Adrenal gland (tissue), 5 donors: Measurements from ENCODE around the gene MEF2C.

ENCODE experiments used
- POLR2A ChIP-seq, 2 donors: fragments of 450-650 bp; IDR thresholded peaks; one replicate each; pipeline ENCODE4 v1.6.1; 2017; ENCODE audit warnings: antibody characterized with exemption in 2 of 2, mild to moderate bottlenecking in 2 of 2, moderate library complexity in 1 of 2
- TF ChIP-seq, protein P1 (sequence below), 6 experiments: fragments of 450-650 bp in 4 of 6; fragments of 200-600 bp in 2 of 6; sonication (generic) in 1 of 6; IDR thresholded peaks; 1 replicate in 5 of 6; 2 replicates in 1 of 6; pipeline versions ENCODE4 v1.5.1 to v1.8.0; 2016 to 2021; ENCODE audit warnings: antibody characterized with exemption in 6 of 6, mild to moderate bottlenecking in 2 of 6, moderate library complexity in 1 of 6
- donor health status: DM: no; HTN: no; CAD: no.

DNA sequence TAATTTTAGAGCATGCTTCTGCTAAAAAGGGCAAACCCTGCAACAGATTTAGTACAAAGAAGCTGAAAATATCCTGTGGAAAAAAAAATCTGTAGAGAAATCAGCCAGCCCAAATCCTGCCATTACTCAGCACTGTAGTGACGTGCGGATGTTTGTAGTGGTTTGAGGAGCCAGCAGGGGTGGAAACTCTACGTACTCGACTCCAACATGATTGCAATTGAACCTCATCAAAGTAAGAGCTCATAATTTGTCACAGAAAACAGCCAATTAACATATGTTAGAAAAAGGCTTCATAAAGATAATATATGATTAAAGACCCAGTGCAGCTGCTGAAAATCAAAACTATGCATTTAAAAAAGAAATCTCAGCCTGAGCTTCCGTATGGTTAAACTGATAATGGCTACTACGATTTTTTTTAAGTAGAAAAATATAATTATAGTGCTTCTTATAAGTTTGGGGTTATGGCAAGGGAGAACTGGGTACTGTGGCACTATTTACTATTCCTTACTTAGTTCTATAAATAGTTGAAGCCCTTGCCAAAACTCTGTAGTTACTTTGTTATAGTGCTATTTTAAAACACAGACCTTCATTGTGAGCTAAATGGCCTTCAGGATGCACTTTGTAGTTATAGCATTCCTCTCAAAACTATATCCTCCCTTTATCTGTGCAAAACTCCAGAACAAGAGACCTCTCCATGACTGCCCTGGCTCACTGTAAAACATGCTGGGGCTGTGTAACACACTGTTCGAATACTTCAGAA is 49.4 kb downstream of the MEF2C start:
- TF ChIP-seq POLR2A (IDR thresholded peaks at IDR 0.05) = peak in 1 of 2 donors; percentile 49
- TF ChIP-seq, protein P1, sequence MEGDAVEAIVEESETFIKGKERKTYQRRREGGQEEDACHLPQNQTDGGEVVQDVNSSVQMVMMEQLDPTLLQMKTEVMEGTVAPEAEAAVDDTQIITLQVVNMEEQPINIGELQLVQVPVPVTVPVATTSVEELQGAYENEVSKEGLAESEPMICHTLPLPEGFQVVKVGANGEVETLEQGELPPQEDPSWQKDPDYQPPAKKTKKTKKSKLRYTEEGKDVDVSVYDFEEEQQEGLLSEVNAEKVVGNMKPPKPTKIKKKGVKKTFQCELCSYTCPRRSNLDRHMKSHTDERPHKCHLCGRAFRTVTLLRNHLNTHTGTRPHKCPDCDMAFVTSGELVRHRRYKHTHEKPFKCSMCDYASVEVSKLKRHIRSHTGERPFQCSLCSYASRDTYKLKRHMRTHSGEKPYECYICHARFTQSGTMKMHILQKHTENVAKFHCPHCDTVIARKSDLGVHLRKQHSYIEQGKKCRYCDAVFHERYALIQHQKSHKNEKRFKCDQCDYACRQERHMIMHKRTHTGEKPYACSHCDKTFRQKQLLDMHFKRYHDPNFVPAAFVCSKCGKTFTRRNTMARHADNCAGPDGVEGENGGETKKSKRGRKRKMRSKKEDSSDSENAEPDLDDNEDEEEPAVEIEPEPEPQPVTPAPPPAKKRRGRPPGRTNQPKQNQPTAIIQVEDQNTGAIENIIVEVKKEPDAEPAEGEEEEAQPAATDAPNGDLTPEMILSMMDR (IDR thresholded peaks at IDR 0.05) = peak in 1 of 6 experiments; percentile 20
